ENCODE data around the gene HDX.
A peak's percentile ranks its signal among the peaks of the same experiment; 100 is the strongest.

HDX gene

GRCh38 chrX:84339507-84340364 lies 162.5 kb downstream of the HDX start:
- peak; percentile 49 for DNase-seq (ENCODE audit: low read depth)
- TF ChIP-seq, protein P1, sequence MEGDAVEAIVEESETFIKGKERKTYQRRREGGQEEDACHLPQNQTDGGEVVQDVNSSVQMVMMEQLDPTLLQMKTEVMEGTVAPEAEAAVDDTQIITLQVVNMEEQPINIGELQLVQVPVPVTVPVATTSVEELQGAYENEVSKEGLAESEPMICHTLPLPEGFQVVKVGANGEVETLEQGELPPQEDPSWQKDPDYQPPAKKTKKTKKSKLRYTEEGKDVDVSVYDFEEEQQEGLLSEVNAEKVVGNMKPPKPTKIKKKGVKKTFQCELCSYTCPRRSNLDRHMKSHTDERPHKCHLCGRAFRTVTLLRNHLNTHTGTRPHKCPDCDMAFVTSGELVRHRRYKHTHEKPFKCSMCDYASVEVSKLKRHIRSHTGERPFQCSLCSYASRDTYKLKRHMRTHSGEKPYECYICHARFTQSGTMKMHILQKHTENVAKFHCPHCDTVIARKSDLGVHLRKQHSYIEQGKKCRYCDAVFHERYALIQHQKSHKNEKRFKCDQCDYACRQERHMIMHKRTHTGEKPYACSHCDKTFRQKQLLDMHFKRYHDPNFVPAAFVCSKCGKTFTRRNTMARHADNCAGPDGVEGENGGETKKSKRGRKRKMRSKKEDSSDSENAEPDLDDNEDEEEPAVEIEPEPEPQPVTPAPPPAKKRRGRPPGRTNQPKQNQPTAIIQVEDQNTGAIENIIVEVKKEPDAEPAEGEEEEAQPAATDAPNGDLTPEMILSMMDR (conservative IDR thresholded peaks at IDR 0.05; ENCODE audit: control insufficient read depth, insufficient read depth, low read depth, low read length), result peak; percentile 68
- H3K4me3 ChIP-seq (ENCODE audit: control insufficient read depth, low read depth, low read length), result no peak overlapping the region

GRCh38 chrX:84336646-84337045 lies 165.6 kb downstream of the HDX start:
- TF ChIP-seq, protein P1 (conservative IDR thresholded peaks at IDR 0.05; ENCODE audit: control insufficient read depth, insufficient read depth, low read depth, low read length), result no peak
- DNase-seq (ENCODE audit: low read depth), result no peak

DNA sequence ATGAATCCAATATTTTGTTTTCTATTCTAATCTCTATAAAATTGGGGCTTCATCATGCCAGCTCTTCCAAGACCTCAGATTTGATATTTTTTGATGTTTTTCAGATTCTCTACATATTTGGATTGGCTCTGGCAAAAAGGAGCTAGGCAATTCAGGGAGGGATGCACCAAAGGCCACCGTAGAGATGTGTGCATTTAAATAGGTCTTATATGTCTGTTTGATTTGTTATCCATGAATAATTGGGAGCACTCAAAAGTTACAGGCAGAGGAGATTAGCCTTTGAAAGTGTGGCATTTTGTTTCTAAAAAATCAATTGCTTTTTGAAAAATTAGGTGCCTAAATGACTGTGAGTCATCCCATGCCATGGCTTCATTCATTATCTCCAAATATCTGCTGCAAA lies 167.1 kb downstream of the HDX start:
- TF ChIP-seq, protein P1 (conservative IDR thresholded peaks at IDR 0.05; ENCODE audit: control insufficient read depth, insufficient read depth, low read depth, low read length), result no peak
- H3K4me3 ChIP-seq (ENCODE audit: control insufficient read depth, low read depth, low read length), result no peak overlapping the region
- no peak for DNase-seq (ENCODE audit: low read depth)

More at GRCh38 chrX:84336646-84337045, 165.6 kb downstream of the HDX start:
- no peak overlapping the region for H3K4me3 ChIP-seq (ENCODE audit: control insufficient read depth, low read depth, low read length)

GRCh38 chrX:84322083-84322827 lies 180.0 kb downstream of the HDX start:
- TF ChIP-seq, protein P1 (conservative IDR thresholded peaks at IDR 0.05; ENCODE audit: control insufficient read depth, insufficient read depth, low read depth, low read length), result no peak
- no peak for DNase-seq (ENCODE audit: low read depth)
- no peak overlapping the region for H3K4me3 ChIP-seq (ENCODE audit: control insufficient read depth, low read depth, low read length)

DNA sequence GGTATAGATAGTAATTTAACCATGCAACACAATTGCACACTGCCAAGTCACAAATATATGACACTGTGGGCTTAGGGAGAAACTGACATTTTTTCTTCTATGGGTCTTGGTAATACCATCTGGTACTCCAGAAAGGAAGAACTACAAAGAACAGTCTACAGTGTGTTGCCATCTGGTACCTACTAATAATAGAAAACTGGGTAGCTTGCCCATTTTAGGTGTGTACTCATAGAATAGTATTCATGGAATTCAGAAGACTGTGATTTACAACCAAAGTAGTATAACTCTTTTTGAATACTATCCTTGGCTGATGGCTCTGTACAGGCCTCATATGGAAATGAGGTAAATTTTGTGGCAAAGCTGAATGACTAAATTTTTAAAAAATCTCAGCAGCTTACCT lies 181.6 kb downstream of the HDX start:
- no peak for DNase-seq (ENCODE audit: low read depth)
- TF ChIP-seq, protein P1 (conservative IDR thresholded peaks at IDR 0.05; ENCODE audit: control insufficient read depth, insufficient read depth, low read depth, low read length), result no peak
- no peak overlapping the region for H3K4me3 ChIP-seq (ENCODE audit: control insufficient read depth, low read depth, low read length)

DNA sequence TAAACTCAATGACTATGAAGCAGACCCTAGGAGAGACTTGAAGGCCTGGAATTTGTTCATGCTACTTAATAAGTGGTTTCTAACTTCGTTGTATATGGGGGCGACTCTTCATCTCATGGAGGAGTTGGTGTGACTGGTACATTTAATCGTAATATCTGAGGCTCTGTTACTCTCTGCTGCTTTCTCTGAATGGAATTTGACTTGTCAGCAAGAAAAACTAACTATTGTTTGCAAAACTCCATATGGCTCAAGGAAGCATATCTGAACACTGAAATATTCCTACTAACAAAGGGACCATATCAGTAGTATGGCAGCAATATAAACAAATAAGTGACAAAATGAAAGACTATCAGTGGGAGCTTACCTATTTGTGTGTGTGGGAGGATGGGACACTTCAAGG lies 182.2 kb downstream of the HDX start:
- DNase-seq (ENCODE audit: low read depth), result no peak
- TF ChIP-seq, protein P1 (conservative IDR thresholded peaks at IDR 0.05; ENCODE audit: control insufficient read depth, insufficient read depth, low read depth, low read length), result no peak
- H3K4me3 ChIP-seq (ENCODE audit: control insufficient read depth, low read depth, low read length), result no peak overlapping the region

Data from fibroblast of mammary gland (primary cell).